Panc1 (cell line): ENCODE data around the gene TRMT11.

Experiments used
- CTCF ChIP-seq: fragments of 450-650 bp; IDR thresholded peaks from 2 replicates; pipeline ENCODE4 v1.5.1; 2017; ENCODE audit warnings: mild to moderate bottlenecking
- REST ChIP-seq, 2 experiments: IDR thresholded peaks; 2 replicates each; pipeline ENCODE4 v1.6.1; 2011 to 2012; ENCODE audit warnings: low read depth in 2 of 2, control low read depth in 1 of 2, low read length in 1 of 2, mild to moderate bottlenecking in 1 of 2, moderate library complexity in 1 of 2; ENCODE audit not compliant: insufficient read depth in 1 of 2
- SIN3A ChIP-seq: IDR thresholded peaks from 2 replicates; pipeline ENCODE4 v1.6.1; 2012; ENCODE audit warnings: low read depth, mild to moderate bottlenecking, low read length, moderate library complexity, borderline replicate concordance; ENCODE audit not compliant: insufficient read depth

GRCh38 chr6:126033696-126034095 lies 47.4 kb downstream of the TRMT11 start:
- TF ChIP-seq CTCF (peak; percentile 64), REST (IDR thresholded peaks at IDR 0.05; ENCODE audit: insufficient read depth in 1 of 2, low read depth in 2 of 2, low read length in 1 of 2) (no peak), SIN3A (no peak)
